HEK293 (cell line): ENCODE data around the gene HSD17B13.
A peak's percentile ranks its signal among the peaks of the same experiment; 100 is the strongest.
"Not testable (repeated sequence)": the region's sequence is repeated elsewhere in the genome, so short reads cannot be mapped to it uniquely, and the experiment has no call there.

Source experiments
- CTCF ChIA-PET: fragments of 350-600 bp; formaldehyde crosslinking; extraction: SDS; loops from one replicate; lab custom pipeline; 2021; ENCODE audit warnings: antibody characterized with exemption; lab: Yijun Ruan, JAX
- POLR2A ChIA-PET: fragments of 300-600 bp; formaldehyde crosslinking; extraction: SDS; loops from one replicate; lab custom pipeline; 2020; ENCODE audit warnings: antibody characterized with exemption, inconsistent platforms; lab: Yijun Ruan, JAX
- H3K27ac ChIP-seq: fragments of 200-500 bp; sonication (Bioruptor generic); 2 replicates; pipeline ENCODE4 v1.5.1; 2014; ENCODE audit warnings: low read depth, low read length, control low read depth, inconsistent platforms; ENCODE audit errors: extremely low read depth
- H3K36me3 ChIP-seq, 2 experiments: fragments of 200-500 bp in 1 of 2; sonication (Bioruptor generic) in 1 of 2; 1 replicate in 1 of 2; 2 replicates in 1 of 2; pipeline ENCODE4 v1.5.1; 2014 to 2017; ENCODE audit warnings: inconsistent platforms in 2 of 2, low read length in 2 of 2; ENCODE audit not compliant: control insufficient read depth in 2 of 2, insufficient read depth in 1 of 2
- H3K4me1 ChIP-seq: fragments of 200-500 bp; sonication (Bioruptor generic); 2 replicates; pipeline ENCODE4 v1.5.1; 2014; ENCODE audit warnings: mild to moderate bottlenecking, low read length, inconsistent platforms; ENCODE audit not compliant: control insufficient read depth, insufficient read depth
- H3K4me3 ChIP-seq: 2 replicates; pipeline ENCODE4 v1.5.1; 2011; ENCODE audit warnings: low read depth, mild to moderate bottlenecking, control low read depth, low read length, moderate library complexity
- H3K9me3 ChIP-seq: fragments of 200-500 bp; sonication (Bioruptor generic); 2 replicates; pipeline ENCODE4 v1.5.1; 2014; ENCODE audit warnings: low read depth, low read length, inconsistent platforms; ENCODE audit not compliant: control insufficient read depth, insufficient read depth
- CTCF ChIP-seq: fragments of 450-650 bp; formaldehyde crosslinking; IDR thresholded peaks from 2 replicates; pipeline ENCODE4 v1.5.1; 2016; ENCODE audit warnings: missing biosample characterization, missing genetic modification characterization
- MYNN ChIP-seq: fragments of 450-650 bp; formaldehyde crosslinking; IDR thresholded peaks from 2 replicates; pipeline ENCODE4 v1.5.1; 2016; ENCODE audit warnings: missing biosample characterization, missing genetic modification characterization, borderline replicate concordance
- OSR2 ChIP-seq: fragments of 450-650 bp; formaldehyde crosslinking; IDR thresholded peaks from 2 replicates; pipeline ENCODE4 v1.5.1; 2016; ENCODE audit warnings: missing biosample characterization, missing genetic modification characterization
- REST ChIP-seq: fragments of 450-650 bp; formaldehyde crosslinking; IDR thresholded peaks from 2 replicates; pipeline ENCODE4 v1.5.1; 2016; ENCODE audit warnings: missing biosample characterization, missing genetic modification characterization
- SCRT2 ChIP-seq: fragments of 450-650 bp; formaldehyde crosslinking; IDR thresholded peaks from 2 replicates; pipeline ENCODE4 v1.5.1; 2016; ENCODE audit warnings: missing biosample characterization, missing genetic modification characterization
- SETDB1 ChIP-seq: IDR thresholded peaks from one replicate; pipeline ENCODE4 v1.6.1; 2017; ENCODE audit warnings: mild to moderate bottlenecking, low read length, moderate library complexity, mixed read lengths; ENCODE audit not compliant: insufficient read length
- YY1 ChIP-seq: fragments of 450-650 bp; formaldehyde crosslinking; IDR thresholded peaks from 2 replicates; pipeline ENCODE4 v1.5.1; 2018; ENCODE audit warnings: missing biosample characterization, missing genetic modification characterization
- ZFHX2 ChIP-seq: fragments of 450-650 bp; formaldehyde crosslinking; conservative IDR thresholded peaks from 2 replicates; pipeline ENCODE4 v1.5.1; 2016; ENCODE audit warnings: missing biosample characterization, missing genetic modification characterization
- ZNF292 ChIP-seq: fragments of 450-650 bp; formaldehyde crosslinking; IDR thresholded peaks from 2 replicates; pipeline ENCODE4 v1.5.1; 2016; ENCODE audit warnings: low read depth, missing biosample characterization, missing genetic modification characterization, borderline replicate concordance
- ZNF449 ChIP-seq: fragments of 450-650 bp; formaldehyde crosslinking; IDR thresholded peaks from 2 replicates; pipeline ENCODE4 v1.5.1; 2017; ENCODE audit warnings: missing biosample characterization, mild to moderate bottlenecking, missing genetic modification characterization, moderate library complexity
- ZNF585B ChIP-seq: fragments of 450-650 bp; formaldehyde crosslinking; IDR thresholded peaks from 2 replicates; pipeline ENCODE4 v1.5.1; 2016; ENCODE audit warnings: missing biosample characterization, missing genetic modification characterization
- ZNF677 ChIP-seq: fragments of 450-650 bp; IDR thresholded peaks from 2 replicates; pipeline ENCODE4 v1.5.0; 2018; ENCODE audit warnings: missing biosample characterization, mild to moderate bottlenecking, missing genetic modification characterization, moderate library complexity

The HSD17B13 gene

GRCh38 chr4:87284268-87284667, 38.4 kb downstream of the HSD17B13 start:
- TF ChIP-seq ZNF585B (tag by site-specific recombination): peak; percentile 82
- POLR2A ChIA-PET, H3K36me3 ChIP-seq, H3K4me1 ChIP-seq, H3K27ac ChIP-seq, H3K9me3 ChIP-seq, H3K4me3 ChIP-seq: not testable (repeated sequence)
- CTCF ChIA-PET: interaction anchor here (0.8 kb wide), 1 partner anchor 44 kb away, joined by 8 read pairs; no protein-coding TSS in a partner anchor

- H3K4me3 ChIP-seq: no peak overlapping the region
- POLR2A ChIA-PET: no interaction called here
- H3K27ac ChIP-seq: no peak overlapping the region
- no peaks in the 10 kb centered on the region for H3K4me1 ChIP-seq
- TF ChIP-seq SCRT2 (tag by site-specific recombination) (0 out of 2 replicates have a peak, but pooled peaks have one; percentile 0), REST (tag by site-specific recombination) (no peak), SETDB1 (peak; percentile 35)
- CTCF ChIA-PET: no interaction called here
- H3K36me3 ChIP-seq: no peaks in the 10 kb centered on the region
- no peaks in the 10 kb centered on the region for H3K9me3 ChIP-seq
Measured at GRCh38 chr4:87283151-87283550, 39.5 kb downstream of the HSD17B13 start.

GRCh38 chr4:87281603-87282002, 41.1 kb downstream of the HSD17B13 start:
- Histone ChIP-seq H3K27ac (no peak overlapping the region), H3K9me3 (no peaks in the 10 kb centered on the region), H3K4me1 (no peaks in the 10 kb centered on the region), H3K4me3 (no peak overlapping the region)
- POLR2A ChIA-PET: no interaction called here
- CTCF ChIA-PET: no interaction called here
- TF ChIP-seq ZNF677 (tag by site-specific recombination): no peak
- no peak for TF ChIP-seq ZNF292
- no peak for TF ChIP-seq OSR2 (tag by site-specific recombination)
- TF ChIP-seq CTCF: no peak
- no peak for TF ChIP-seq YY1 (tag by site-specific recombination)
- no peak for TF ChIP-seq ZFHX2
- TF ChIP-seq, all 188 proteins: peak for 0
- no peaks in the 10 kb centered on the region for H3K36me3 ChIP-seq

- TF ChIP-seq ZNF449 (tag by site-specific recombination): no peak
- no peak for TF ChIP-seq MYNN (tag by site-specific recombination)
- no peak overlapping the region for H3K27ac ChIP-seq
- CTCF ChIA-PET: interaction anchor here (0.6 kb wide), 1 partner anchor 43 kb away, joined by 3 read pairs; no protein-coding TSS in a partner anchor
- H3K4me3 ChIP-seq: no peak overlapping the region
- H3K9me3 ChIP-seq: no peaks in the 10 kb centered on the region
- POLR2A ChIA-PET: no interaction called here
- H3K36me3 ChIP-seq: no peaks in the 10 kb centered on the region
- H3K4me1 ChIP-seq: no peaks in the 10 kb centered on the region
Measured at GRCh38 chr4:87278335-87278794, 44.3 kb downstream of the HSD17B13 start.
